HG03060 (cell line): ENCODE data around the gene RBKS.

Source experiments
- ATAC-seq: cut with Tn5 transposase; IDR thresholded peaks from one replicate; pipeline ENCODE4 v1.9.1; 2021; ENCODE audit warnings: low read depth, moderate number of reproducible peaks; ENCODE audit not compliant: unreplicated experiment

RBKS gene

DNA sequence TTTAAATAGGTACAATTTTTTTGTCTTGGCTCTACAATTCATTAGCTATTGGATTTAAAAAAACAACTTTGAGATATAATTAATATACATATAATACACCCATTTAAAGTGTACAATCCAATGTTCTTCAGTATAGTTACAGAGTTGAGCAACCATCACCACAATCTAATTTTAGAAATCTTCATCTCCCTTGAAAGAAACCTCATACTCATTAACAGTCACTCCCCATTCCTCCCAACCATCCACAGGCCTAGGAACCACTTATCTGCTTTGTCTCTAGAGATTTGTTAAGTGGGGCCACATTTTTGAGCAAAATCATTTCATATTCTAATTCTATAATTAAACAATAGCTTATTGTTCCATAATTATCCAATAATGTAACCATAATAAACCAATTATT, 86.0 kb downstream of the RBKS start:
- no peak for ATAC-seq

DNA sequence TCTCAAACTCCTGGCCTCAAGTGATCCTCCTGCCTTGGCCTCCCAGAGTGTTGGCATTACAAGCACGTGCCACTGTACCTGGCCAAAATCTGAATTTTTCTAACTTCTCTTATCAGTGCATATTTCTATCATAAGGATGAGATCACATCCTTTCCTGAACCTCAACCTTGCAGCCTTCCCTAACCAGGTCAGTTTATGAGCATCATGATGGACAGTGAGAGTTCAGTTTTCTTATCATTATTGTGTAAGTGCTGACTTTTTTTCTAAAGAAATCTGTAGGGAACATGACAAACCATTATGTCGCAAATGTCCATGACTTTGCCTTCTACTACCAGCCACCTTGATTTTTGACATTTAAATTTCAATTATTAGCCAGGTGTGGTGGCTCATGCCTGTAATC, 87.1 kb downstream of the RBKS start:
- no peak for ATAC-seq

DNA sequence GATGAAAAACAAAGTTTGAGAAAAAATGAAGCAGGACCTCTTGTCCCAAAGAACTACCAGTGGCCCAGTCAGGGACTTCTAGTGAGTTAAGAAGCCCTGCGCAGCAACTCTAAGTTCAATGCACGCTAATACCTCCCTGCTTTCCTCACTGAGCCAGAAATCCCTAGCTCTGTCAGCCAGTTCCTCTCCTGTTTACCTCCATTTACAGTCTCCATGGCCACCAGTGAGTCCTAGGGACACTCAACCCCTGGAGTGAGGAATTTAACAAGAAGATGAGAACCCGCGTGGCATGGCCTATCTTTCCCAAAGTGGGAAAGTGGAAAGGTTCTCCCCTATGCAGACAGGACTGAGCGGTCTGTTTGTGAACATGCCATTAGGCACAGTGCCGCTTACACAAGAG, 87.6 kb downstream of the RBKS start:
- no peak for ATAC-seq

DNA sequence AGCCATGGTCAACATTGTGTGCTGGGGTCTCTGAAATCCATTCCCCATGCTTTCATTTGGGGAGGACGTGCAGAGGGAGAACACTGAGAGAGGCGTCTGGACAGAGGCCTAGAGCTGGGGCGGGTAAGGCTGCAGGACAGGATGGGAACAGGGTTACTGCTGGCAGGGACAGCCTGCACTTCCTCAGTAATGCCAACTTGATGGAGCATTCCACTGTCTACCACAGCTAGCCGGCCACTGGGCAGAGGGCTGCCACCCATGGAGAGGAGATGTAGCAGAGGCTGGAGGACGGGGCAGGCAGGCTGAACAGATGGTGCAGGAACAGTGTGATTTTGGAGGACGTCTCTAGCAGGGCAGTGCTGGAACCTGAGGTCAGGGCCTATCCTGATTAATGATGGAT, 89.3 kb downstream of the RBKS start:
- no peak for ATAC-seq

DNA sequence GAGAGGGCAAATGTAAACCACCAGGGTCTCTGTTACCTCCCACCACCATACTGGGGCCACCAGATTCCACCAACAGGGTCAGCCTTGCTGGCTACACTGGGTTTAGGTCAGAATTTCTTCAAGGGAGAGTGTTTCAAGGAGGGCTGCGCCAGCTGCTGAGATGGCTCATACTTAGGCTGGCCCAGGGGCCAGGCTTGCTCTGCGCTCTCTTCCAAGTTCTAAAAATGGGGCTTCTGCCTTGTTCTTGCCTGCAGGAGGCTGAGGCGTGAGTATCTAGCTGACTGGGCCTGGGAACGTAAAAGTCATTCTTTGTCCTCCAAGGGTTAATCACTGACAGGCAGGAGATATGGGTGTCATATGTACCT, 90.6 kb downstream of the RBKS start:
- no peak for ATAC-seq

DNA sequence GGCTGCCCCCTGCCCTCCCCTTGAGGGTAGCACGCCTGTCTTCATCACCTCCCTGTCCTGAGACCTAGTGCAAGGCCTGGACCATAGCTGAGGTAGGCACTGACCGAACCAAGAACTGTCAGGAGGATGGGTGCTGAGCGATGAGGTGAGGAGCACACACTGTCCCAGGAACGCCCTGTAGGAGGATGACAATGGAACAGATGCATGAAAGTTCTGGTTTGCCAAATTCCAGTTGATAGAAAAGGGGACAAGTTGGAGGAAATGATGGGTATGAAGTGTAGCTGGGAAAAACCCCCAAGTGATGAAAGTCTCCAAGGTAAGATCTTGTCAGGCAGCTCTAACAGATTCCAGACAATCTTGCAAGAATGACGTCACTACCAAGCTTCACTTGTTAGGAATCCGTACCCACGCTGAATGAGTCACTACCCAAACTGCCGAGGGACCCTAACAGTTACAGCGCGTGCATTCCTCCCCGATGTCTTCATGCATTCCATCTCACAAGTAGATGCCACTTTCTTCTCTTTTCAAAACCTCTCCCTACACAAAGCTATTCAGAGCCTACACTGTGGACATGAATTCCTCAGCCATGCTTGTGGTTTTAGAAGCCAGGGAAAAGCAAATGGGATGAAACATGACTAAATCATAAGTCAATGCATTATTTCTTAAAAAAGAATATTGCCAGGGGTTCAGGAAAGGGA, 91.1 kb downstream of the RBKS start:
- ATAC-seq, result no peak

DNA sequence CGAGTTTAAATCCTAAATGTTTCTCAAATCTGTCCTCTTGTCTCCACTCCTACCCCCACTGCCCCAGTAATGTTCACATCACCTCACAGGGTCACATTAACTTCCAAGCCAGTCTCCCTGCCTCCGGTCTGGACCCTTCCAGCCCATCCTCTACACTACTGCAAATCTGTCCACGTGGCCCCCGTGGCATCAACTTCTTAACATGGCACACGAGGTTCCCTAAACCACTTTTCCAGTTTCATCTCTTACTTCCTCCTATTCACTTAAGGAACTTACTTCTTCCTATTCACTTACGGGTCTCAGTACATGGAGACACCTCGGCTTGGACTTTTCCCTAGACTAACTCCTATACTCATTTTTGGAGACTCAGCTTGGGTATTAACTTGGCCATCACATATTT, 91.7 kb downstream of the RBKS start:
- ATAC-seq, result no peak

DNA sequence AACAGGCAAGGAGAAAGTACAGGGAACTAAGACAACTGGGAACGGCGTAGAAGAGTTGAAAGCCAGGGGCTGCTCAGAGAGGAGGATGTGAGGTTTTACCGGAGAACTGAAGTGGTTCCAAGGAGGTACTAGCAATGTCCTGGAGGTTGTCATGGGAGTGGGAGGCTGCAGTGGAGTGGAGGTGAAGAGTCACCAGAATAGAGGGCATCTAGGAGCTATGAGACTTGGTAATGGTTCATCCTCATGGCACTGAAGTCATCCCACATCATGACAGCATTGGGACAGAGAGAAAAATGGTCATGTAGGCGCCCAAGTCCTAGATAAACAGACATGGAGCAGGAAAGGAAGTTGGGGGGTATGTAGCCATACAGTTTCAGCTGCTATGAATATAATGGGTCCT, 92.3 kb downstream of the RBKS start:
- no peak for ATAC-seq

DNA sequence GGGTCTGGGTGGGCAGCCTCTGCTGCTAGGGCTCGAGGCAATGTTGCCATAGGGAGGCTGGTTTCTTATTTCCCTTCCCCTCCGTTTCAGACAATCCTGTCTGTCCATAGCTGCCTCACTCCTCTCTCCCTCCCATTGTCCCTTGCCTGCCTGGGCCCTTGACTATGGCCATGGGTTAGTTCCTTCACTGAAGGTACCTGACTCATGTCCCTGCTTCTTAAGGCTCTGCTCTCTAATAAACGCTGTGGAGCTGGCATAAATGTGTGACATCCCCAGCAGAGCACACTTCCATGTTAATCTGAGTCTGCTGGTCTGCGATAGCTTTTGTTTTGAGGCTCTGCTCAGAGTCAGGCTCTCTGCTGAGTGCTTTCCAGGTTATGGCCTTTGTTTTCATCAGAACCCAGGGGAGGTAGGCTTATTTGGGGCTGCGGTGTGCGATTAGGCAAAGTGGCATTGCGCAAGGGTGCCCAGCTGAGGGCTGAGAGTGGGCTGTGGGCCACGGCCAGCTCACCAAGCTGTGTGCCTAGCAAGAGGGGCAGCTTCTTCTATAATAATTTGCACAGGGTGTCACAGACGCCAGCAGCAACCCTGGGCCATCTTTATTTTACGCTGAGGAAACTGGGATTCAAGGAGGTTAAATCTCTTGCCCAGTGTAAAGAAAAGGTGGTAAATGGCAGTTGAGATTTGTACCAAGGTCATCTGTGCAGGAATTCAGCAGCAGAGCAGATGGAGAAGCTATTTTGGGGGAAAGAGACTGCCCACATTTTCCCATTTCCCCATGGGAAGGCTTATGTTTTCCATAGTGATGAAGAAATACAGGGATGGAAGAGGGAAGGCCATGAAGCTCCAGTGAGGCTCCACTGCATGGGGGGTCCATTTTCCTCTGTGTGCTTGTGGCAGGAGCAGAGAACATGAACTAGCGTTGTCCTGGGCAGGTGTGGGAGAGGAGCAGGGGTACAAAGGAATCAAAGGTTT, 93.1 kb downstream of the RBKS start:
- ATAC-seq, result no peak

DNA sequence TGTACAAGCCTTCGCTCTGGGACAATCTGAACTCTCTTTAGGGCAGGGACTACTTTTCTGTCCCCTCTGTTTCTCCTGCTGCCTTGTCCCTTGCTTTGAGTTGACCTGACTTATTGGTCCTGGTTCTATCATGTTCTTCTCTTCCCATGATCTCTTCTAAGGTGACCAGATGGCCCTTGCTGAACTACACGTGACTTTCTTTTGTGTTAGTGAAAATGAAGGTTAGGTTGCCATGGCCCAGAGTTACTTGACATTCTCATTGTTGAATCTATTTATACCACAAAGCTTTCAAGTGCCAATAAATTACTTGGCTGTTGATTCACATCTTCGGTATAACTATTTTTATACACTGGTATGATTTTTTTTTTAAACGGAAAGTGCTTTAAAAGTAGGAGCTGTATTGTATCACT, 94.3 kb downstream of the RBKS start:
- no peak for ATAC-seq

DNA sequence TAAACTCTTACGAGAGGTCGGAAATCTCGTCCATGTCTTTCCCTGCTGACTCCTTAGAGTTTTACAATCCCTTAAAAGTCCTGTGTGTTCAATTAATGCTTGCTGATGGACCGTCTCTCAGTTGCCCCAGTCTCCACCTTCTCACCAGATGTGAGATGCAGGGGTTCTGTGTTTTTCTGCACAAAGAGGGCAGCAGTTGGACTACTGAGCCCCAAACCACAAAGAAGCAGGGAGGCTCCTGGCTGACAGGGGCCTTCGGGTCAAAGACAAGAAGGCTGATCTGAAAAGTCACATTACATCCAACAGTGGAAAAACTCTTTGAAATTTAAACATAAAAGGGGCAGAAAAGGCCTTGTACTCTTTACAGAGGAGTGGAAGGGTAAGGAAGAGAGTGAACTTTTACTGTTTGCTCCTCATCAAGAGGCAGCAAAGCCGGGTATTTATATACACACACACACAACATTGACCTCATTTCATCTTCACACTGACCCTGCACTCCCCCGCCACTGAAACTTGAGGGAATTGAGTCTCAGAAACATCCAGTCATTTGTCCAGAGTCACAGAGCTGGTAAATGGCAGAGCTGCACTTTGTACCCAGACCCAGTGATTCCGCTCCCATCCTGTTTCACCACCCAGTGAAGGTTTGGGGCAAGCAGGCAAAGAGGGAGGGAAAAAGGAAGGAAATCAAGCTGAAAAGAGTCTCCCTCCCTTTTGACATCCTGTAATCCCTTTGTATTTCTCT, 94.9 kb downstream of the RBKS start:
- ATAC-seq, result no peak

DNA sequence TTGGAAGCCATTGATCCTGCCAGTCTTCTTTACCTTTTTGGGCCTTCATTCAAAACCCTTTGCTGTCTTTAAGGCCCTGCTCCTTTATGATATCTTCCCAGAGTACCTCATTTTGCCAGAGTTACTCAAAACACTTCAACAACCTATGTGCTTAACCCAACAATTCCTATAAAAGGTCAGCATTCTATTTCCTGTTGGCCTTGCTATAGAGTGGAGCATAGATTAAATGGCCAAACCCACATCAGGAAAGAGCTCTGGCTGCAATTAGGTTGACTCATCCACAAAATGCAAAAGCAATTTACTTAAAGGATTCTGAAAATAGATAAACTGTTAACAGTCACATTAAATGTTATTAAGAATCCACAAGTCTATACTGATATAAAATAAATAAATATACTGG, 97.4 kb downstream of the RBKS start:
- ATAC-seq, result no peak

DNA sequence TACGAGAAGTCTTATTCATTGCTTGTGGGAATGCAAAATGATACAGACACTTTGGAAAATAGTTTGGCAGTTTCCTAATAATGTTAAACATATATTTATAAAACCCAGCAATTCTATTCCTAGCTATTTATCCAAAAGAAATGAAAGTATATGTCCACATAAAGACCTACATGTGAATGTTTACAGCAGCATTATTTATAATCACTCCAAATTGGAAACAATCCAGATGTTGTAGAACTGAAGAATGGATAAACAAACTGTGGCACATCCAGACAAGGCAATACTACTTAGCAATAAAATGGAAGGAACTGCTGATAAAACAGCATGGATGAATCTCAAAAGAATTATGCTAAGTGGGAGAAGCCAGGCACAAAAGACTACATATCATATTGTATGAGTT, 99.4 kb downstream of the RBKS start:
- ATAC-seq, result no peak

DNA sequence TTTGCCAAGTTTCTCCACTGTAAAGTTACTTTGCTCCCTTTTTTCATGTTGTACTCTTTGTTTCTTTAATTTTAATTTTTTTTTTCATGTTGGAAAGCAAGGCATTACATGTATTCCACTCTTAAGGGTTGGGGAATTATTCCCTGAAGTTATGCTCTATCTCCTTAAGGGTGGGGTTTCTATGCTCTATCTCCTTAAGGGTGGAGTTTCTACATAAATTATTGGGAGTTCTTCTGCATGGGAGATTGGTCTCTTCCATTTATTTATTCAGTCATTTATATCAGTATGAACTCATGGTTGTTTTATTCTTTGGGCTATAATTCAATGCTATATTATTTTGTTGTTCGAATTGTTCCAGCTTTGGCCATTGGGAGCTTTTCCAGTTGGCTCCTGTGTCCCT, 107.5 kb downstream of the RBKS start:
- ATAC-seq, result no peak

DNA sequence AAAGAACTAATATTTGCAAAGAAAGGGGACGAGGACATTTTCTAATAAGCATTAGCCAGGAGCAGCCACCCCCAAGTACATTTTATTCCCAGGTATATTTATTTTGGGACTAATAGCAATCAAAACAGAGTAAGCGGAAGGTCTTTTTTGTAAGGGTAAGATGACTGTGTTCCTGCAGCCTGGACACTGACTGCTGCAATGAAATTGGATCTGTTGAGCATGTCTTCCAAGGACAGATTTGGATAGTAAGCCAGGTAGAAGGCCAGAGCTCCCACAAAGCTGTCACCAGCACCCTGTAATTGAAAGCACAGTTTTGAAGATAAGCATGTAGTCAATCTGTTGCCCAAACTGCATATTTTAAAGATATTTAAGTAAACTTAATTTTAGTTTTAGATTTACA, 108.7 kb downstream of the RBKS start:
- no peak for ATAC-seq

DNA sequence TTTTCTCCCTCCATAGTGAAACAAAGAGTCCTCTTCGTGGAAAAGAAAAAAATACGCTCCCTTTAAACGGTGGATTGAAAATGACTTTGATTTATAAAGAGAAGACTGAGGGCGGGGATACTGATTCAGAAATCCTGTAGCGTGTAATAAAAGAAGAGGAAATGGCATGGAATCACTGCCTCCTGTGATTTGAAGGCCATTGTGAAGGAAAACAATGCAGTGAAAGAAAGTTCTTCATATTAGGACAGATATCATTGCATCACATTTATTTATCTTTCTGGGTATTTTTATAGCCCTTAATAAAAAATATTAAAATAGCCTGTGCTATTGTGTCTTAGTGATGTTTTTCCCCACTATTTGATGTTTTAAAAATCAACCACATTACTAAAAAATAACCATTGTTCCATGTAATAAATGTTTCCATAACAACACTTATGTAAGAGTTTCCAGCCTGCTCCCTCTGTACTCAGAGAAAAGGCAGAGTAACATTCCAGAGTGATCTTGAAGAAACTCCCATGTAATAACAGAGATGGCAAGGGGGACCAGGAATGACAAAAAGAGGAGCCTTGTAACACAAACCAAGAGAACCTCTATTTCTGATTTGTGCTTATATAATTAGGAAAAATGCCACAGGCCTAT, 110.7 kb downstream of the RBKS start:
- ATAC-seq, result no peak

DNA sequence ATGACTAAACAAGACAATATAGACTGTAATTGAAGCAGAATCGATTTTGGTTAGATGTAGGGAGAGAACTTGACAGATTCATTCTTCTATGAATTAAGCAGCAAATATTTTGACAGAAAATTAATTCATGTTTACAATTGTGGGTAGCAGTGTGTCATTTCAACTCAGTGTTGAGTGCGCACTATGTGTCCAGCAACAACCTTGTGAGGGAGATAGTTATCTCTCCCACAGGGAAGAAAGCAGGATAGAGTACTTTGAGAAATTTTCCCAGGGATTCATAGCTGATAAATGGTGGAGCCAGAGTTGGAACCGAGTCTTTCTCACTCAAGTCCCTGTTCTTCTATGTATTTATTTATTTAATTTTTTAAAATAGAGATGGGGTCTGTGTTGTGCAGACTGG, 113.5 kb downstream of the RBKS start:
- ATAC-seq, result no peak

DNA sequence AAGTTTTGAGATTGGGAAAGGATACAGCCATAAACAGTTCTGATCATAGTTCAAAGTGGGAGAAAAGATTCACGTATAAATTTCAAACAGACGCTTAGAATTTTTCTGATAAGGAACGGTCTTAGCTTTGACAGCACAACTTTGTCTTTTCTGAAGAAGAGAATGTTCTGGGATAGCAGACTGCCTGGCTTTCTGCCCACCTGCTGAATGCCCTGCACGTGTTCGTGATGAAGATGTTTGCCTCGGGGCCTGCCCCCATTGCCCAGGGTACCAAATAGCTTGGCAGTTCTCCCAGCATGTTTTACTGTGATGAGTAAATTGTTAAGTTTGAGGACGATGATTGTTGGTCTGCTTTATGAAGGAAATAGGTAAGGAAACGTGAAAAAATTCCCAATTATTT, 114.1 kb downstream of the RBKS start:
- ATAC-seq, result no peak

DNA sequence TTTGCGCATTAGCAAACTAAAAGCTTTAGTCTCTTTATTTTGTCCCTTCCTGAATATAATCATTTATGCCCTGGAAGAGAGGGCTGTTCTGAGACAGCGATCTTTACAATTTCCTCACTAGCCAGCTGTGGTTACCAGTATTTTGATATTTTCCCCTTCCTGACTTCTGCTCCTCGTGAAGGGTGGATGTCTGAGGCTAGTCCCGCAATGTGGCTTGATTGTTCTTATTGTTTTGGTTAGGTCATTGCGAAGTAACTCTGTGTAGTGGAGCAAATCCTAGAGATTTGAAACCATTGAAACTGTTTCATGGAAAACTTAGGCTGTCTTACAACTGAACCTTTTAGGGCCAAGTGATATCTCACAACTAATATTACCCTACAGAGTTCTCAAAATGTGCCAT, 116.2 kb downstream of the RBKS start:
- ATAC-seq, result no peak

DNA sequence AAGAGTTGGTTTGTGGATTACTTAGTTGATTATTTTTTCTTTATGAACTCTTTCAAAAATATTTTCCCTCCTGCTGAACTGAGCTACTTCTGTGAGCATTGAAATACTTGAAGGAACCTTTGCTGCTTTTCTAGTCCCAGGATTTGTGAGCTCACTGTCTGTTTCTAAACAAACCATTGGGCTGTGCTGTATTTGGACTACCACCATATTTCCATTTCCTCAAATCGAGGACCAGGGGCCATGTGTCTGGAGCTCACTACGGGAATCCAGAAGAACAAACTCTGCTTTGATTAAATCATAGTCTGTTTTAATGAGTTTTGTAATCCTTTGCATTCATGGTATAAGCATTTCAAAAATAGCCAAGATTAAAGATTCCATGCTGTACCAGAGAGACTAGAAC, 117.4 kb downstream of the RBKS start:
- no peak for ATAC-seq
